Activated gamma-delta T cell treated with Interleukin-2 at 50 U/mL for 16 hours (primary cell): ENCODE measurements around the gene HIVEP3.
A peak's percentile ranks its signal among the peaks of the same experiment; 100 is the strongest.

Experiments
- DNase-seq: peaks from one replicate; pipeline ENCODE4 v3.0.0-alpha.2; 2020

The HIVEP3 gene

DNA sequence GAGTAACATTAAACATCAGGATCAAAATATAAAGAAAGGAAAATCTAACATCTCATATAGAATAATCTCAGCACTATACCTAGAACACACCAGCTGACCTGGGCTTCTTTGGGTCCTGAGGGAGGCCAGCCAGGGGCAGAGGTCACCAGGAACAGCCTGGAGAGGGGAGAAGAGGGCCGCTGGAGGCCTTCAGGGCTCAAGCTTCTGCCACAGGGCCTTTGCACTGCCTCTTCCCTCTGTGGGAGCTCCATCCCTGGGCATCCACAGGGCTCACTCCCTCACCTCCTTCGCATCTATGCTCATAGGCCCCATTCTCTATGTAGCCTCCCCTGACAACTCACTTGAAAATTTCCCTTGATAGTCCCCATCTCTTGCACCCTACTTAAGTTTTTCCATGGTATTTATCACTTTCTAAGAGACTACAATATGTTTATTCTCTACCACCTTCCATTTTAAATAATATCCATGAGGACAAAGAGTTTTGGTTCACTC, 73.9 kb downstream of the HIVEP3 start:
- DNase-seq, result no peak

DNA sequence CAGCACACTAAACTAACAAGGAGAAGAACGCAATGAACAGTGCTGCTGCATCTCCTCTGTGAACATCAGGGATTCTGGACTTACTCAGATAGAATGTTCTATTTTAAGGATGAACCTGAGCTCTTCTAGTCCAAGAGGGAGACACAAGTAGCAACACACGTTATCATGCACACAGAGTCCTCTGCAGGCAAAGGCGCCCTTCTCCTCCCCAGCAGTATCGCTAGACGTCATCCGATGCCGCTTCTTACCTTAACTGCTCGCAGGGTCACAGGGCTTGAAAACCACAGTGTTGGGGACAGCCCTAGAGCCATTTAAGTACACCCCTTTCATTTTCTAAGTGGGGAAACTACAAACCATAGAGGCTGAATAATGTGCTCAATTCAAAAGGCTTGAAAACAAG, 74.5 kb downstream of the HIVEP3 start:
- DNase-seq, result no peak

DNA sequence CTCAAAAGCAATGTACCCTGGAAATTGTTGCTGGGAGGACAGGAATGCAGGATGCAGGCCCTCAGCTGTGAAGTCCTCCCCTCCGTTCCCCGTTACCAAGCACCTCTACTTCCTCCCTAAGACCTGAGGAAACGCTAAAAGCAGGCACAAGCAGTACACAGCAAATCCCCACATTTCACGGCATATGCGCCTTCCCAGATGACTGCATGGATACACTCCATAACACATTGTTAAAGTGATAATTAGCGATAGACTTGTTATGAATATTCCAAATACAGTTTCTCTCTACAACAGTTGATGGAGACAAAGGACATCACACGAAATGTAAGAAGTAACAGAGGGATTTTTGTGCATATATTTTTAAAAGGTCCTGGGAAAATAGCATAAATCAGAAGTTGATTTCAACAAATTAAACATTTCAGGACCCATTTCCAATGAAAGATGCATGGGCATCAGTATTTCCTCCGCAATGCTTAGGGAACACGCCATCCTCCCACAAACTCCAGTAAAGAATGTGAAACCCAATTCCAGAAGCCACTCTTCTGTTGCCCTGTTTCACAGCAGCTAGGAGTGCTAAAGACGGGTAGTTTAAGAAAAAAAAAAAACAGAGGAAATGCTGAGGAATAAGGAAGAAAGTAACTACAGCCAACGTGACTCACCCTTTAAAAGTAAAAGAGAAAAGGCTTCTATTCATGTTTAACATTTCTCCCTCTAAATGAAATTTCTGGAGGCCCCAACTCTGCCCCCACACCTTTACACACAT, 75.5 kb downstream of the HIVEP3 start:
- DNase-seq, result no peak

DNA sequence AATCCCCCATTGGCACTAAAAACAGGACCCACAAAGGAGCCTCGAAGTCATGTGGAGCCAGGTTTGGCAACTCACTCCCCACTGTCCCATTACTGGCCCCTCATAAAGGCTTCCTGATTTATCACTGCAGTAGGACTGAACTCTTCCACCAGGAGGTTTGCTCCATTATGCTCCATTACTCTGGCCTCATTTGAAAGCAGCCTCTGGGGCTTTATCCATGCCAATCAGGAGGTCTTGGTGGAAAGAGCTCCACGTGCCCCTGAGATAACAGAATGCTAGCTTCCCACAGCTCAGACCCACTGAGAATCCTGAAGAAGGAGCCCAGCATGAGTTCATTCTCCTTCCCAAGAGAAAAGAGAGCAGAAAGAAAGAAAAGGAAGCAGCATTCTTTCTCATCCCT, 76.4 kb downstream of the HIVEP3 start:
- DNase-seq, result no peak

DNA sequence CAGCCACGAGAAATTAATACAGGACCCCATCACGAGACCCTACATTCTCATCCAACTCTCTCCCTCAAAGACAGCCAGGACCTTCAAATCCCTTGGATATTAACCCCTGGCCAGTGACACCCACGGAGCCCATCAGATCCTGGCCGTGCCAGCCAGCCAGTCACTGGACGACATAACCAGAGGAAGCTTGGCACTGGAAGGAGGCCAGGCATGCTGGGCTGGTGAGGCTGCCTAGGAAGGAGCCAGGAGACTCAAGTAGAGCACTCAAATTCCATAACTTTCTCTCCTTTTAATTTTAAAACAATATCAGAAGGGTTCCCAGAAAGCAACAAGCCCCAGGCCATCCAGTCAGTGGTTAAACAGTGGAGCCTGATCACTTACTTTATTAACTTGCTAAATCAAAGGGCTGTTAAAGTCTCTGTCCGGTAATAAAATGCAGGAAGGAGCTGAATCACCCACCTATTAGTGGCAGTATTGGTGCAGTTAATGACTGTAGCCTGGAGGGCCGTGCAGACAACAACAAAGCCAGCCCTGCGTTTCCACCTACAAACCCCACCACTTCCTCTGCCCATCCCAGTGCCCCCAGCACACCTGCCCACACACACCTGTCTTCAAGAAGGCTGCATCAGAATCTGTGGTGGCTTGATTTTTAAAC, 78.0 kb downstream of the HIVEP3 start:
- DNase-seq, result no peak

DNA sequence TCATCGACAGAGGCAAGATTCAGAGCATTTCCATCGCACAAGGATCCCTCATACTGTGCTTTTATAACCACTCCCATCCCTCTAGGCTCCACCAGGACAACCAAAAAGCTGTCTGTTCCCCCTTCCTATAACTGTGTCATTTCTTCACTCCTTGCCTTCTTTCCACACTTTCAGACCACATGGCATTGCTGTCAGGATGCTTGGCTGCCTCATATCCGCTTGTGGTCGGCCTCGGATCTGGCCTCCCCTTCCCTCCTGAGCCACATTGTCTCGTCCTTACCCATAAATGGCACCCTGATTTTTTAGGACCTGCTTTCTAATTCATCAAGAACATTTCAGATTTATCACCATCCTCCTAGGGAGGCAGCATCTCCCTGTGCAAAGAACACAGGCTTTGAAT, 80.5 kb downstream of the HIVEP3 start:
- DNase-seq, result no peak

DNA sequence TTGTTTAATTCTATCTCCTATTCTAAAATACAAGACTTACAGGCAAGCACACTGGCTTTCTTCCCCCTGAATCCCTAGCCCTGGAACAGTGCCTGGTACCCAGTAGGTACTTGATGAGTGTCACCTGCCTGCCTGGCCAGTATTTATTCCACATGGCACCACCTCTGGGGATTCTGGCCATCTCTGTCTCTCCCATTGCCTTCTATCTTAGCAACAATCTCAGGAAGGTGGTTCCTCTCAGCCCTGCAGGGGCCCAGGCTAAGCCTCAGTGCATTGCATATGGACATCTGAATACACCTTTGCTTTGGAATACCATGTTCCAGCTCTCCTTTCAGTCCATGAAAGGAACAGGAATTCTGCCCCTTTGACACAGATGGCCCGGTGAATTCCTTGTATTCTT, 81.0 kb downstream of the HIVEP3 start:
- DNase-seq, result no peak

- DNase-seq, result no peak
Measured at GRCh38 chr1:41835485-41835884, 83.2 kb downstream of the HIVEP3 start.

GRCh38 chr1:41833519-41834000, 85.2 kb downstream of the HIVEP3 start:
- DNase-seq, result no peak

GRCh38 chr1:41830726-41831125, 88.0 kb downstream of the HIVEP3 start:
- no peak for DNase-seq

DNA sequence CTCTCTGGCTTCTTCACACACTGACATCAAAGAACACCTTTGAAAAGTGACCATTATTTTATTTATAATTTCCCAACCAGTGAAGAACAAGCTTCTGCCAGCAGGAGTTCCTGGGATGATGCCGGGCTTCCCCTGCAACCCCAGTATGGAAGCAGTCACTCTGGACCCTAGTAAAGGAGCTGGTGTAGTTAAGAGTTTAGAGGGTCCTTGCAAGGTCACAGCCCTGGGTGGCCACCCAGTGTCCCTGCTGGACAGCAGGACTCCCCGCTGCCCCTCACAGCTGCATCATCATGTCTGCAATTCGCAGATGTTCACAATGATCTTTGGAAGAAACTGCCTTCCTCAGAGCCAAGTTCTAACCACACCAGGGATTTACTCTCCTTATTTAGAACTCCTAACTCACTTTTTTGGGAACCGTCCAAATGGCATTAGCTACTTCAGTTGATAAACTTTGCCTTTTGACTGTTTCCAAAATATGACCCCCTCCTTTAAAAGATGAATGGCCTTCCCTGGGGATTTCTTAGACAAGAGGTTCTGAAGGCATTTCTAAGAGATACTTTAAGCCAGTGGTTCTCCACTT, 90.6 kb downstream of the HIVEP3 start:
- DNase-seq, result no peak

DNA sequence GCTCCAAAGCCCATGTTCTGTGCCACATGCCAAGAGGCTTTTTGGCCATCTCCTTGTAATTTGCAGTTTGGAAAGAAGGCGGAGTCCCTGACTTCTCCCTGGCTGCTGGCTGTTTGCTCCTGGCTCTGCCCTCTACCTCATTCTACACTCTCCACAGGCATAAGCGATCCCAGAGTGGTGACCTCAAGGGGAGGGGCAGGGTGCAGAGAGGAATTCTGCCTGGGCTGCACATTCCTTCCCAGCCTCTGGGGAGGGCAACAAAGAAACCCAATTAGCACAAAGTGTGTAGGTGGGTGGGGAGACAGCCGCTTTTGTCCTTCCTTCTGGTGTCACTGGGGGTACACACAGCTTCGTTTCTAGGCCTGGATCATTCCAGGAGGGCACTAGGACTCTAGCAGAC, 95.3 kb downstream of the HIVEP3 start:
- no peak for DNase-seq

- DNase-seq, result no peak
Measured at GRCh38 chr1:41822866-41823265, 95.9 kb downstream of the HIVEP3 start.

GRCh38 chr1:41819843-41820242, 98.9 kb downstream of the HIVEP3 start:
- no peak for DNase-seq

- DNase-seq, result no peak
Measured at GRCh38 chr1:41819069-41819468, 99.7 kb downstream of the HIVEP3 start.

DNA sequence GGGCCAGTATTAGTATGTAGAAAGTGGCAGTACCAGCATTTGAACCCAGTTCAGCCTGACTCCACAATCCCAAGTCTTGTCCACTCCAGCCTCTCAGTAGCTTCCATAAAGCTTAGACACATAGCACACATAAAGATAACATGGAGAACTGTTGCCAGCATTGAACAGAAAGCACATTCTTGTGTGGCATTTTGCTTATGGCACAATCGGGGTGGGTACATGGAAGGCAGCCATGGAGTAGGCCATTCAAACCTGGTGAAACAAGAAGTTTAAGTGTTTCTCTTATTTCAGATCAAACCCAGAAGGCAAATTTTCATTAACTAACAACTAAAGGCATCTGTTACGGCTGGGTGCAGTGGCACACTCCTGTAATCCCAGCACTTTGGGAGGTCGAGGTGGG, 102.7 kb downstream of the HIVEP3 start:
- DNase-seq, result no peak

DNA sequence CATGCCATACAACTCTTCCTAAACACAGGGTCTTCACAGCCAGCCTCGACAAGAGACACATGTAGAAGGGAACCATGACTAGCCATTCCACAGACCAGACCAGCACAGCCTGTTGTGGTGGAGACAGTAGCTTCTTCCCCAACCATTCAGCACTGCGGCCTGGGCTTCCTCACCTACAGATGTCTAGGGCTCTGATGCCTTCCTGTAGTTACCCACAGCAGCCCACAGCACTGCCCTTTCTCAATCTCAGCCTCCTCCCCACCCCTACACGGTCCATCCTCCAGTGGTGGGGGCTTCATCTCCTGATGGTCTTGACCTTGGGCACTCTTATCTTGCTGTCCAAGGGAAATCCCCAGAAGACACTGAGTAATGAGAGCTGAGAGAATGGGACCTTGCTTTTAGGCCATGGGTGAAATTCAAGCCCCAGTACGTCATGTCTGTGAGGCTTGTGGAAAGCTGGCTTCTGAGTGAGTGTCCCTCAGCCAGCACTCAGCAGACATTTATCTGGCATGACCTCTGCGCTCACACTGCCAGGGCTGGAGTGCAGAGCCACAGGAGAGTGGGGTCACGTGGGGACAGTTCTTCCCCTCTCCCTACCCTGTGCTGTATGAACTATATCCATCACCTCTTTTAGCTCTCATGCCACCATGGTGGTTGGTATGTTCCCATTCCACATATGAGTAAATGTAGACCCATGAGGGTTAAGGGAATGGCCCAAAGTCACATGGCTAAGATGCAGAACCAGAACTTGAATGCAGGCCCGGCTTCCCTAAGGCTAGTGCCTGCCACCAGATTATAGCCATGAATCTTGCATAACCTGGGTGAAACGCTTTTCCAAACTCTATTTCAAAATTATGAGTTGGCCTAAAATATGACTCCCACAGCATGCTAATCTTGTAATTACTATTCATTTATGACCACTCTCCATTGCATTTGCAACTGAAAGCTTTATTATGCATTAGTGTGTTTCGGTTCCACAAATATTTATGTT, 104.7 kb downstream of the HIVEP3 start:
- DNase-seq, result no peak

- no peak for DNase-seq
Measured at GRCh38 chr1:41813226-41813625, 105.5 kb downstream of the HIVEP3 start.

DNA sequence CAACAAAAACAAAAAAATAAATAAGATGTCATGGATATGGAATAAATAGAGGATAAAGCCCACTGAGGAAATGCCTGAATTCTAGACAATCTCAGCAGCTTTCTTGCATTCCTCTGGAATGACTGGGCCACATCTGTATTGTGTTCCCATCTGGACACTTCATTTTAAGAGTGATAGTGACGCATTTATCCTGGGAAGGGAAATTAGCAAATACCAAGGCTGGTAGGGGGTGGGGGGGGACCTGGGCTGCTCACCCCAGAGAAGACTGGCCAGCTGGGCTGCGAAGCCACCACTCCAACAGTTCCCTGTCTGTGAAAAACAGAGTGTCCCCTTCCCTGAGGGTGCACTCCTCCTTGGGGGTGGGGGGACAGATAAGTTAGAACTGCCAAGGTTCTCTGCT, 106.3 kb downstream of the HIVEP3 start:
- DNase-seq, result no peak

DNA sequence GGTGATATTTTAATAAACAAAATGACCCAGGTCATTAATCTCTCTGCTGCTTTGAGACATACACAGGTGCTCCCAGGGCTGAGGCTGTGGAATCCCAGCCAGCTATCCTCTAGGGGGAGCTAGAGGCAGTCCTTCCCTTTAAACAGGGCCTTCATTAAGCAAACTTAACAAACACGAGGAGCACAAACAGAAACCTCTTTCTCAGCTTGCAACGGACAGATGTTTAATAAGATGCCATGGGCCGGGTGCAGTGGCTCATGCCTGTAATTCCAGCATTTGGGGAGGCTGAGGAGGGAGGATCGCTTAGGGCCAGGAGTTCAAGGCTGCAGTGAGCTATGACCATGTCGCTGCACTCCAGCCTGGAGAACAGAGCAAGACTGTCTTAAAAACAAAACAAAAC, 106.7 kb downstream of the HIVEP3 start:
- peak; percentile 51 for DNase-seq

GRCh38 chr1:41811051-41811795, 107.5 kb downstream of the HIVEP3 start:
- DNase-seq, result peak; percentile 37

- peak; percentile 35 for DNase-seq
Measured at GRCh38 chr1:41810446-41810845, 108.3 kb downstream of the HIVEP3 start.
